ENCODE data around the gene KAT2B. TPM values are rescaled to one million over a fixed set of nuclear protein-coding genes. Genes with fewer than 3 reads are reported as not detected.

KAT2B gene
- total RNA-seq, 4 donors from 2014 or later, result 12.8 to 52.1 (median 35.2) TPM

DNA sequence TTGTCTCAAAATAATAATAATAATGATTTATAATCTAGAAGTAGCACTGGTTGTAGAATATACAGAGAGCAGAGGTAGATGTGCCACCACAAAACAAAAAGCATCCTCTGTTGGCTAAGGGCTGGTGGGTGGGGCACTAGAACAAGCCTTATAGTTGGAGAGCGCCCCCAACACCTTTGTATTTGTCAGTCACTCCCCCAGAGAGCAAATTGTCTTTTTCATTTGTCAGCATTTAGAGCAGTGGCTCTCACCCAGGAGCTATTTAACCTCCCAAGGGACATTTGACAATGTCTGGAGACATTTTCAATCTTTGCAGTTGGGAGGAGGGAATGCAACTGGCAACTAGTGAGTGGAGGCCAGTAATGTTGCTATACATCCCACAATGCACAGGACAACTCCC, 6.3 kb downstream of the KAT2B start:
- TF ChIP-seq POLR2A (IDR thresholded peaks at IDR 0.05), result no peak
- TF ChIP-seq, protein P1, sequence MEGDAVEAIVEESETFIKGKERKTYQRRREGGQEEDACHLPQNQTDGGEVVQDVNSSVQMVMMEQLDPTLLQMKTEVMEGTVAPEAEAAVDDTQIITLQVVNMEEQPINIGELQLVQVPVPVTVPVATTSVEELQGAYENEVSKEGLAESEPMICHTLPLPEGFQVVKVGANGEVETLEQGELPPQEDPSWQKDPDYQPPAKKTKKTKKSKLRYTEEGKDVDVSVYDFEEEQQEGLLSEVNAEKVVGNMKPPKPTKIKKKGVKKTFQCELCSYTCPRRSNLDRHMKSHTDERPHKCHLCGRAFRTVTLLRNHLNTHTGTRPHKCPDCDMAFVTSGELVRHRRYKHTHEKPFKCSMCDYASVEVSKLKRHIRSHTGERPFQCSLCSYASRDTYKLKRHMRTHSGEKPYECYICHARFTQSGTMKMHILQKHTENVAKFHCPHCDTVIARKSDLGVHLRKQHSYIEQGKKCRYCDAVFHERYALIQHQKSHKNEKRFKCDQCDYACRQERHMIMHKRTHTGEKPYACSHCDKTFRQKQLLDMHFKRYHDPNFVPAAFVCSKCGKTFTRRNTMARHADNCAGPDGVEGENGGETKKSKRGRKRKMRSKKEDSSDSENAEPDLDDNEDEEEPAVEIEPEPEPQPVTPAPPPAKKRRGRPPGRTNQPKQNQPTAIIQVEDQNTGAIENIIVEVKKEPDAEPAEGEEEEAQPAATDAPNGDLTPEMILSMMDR (IDR thresholded peaks at IDR 0.05), result no peak
- no peak for DNase-seq
- peak overlapping the region; percentile 51 to 66 for H3K27ac ChIP-seq
- intact Hi-C loops (cut with DNase I; ENCODE audit: low total_unique reads), result loop anchor here (10.0 kb wide), 1 partner anchor 102 kb away; the partner anchor contains the start of gene RAB5A
- H3K36me3 ChIP-seq, result no peaks in the 10 kb centered on the region
- H3K4me3 ChIP-seq, result no peak overlapping the region
- no peaks in the 10 kb centered on the region for H3K9me3 ChIP-seq
- H3K27me3 ChIP-seq, result no peaks in the 10 kb centered on the region
- H3K4me1 ChIP-seq, result peaks cover 0 to 16% of the 10 kb centered on the region in 2 donors

GRCh38 chr3:20047341-20047779, 7.1 kb downstream of the KAT2B start:
- Histone ChIP-seq H3K27me3 (no peaks in the 10 kb centered on the region), H3K4me1 (peaks cover 0 to 9% of the 10 kb centered on the region in 2 donors), H3K36me3 (no peaks in the 10 kb centered on the region), H3K4me3 (no peak overlapping the region), H3K9me3 (no peaks in the 10 kb centered on the region), H3K27ac (peak overlapping the region; percentile 51 to 66)
- no peak for DNase-seq
- TF ChIP-seq, protein P1 (IDR thresholded peaks at IDR 0.05), result no peak
- TF ChIP-seq POLR2A (IDR thresholded peaks at IDR 0.05), result no peak
- intact Hi-C loops (cut with DNase I; ENCODE audit: low total_unique reads), result loop anchor here (10.0 kb wide), 1 partner anchor 103 kb away; the partner anchor contains the start of gene RAB5A

DNA sequence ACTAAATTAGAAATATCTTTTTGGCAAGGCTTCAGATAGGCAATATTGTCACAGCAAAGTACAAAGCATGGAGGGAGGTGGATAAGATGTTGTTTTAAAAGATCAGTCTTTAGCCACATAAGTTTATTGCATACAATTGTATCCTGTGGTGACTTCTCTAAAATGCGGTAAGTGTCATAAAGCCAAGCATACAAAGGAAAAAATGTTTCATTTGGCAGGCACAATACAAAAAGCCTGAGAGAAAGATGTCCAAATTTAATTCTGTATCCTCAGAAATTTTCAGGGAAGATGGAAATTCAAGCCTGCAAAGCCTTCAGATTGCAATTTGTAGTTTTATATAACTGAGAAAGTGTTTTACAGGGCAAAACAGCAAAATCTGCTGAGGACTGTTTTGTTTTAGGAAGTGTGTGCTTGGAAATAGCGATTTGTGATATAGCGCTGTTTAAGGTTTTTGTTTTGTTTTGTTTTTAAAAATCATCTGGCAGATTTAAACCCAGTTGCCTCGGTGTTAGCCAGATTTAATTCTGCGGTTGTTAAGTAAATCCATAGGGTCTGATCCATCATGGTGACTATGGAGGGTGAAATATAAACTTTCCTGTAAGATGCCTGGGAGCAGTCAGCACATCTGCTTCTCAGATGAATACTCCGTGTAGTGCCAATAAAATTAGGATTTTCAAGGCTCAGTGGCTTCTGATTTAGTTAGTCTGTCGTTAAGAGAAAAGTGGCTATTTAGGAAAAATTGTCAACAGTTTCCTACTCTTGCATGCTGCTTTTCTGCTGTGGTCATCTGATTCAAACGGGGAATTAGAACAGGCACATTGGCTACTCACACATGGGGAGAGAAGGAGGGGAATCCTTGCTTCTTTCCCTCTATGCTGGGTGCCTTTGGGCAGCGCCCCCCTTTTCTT, 8.0 kb downstream of the KAT2B start:
- peak overlapping the region; percentile 51 to 66 for H3K27ac ChIP-seq
- intact Hi-C loops (cut with DNase I; ENCODE audit: low total_unique reads), result loop anchor here (10.0 kb wide), 1 partner anchor 103 kb away; the partner anchor contains the start of gene RAB5A
- no peaks in the 10 kb centered on the region for H3K27me3 ChIP-seq
- no peaks in the 10 kb centered on the region for H3K36me3 ChIP-seq
- DNase-seq, result no peak
- H3K9me3 ChIP-seq, result no peaks in the 10 kb centered on the region
- H3K4me3 ChIP-seq, result no peak overlapping the region
- H3K4me1 ChIP-seq, result peaks cover 0 to 6% of the 10 kb centered on the region in 2 donors
- no peak for TF ChIP-seq POLR2A (IDR thresholded peaks at IDR 0.05)

DNA sequence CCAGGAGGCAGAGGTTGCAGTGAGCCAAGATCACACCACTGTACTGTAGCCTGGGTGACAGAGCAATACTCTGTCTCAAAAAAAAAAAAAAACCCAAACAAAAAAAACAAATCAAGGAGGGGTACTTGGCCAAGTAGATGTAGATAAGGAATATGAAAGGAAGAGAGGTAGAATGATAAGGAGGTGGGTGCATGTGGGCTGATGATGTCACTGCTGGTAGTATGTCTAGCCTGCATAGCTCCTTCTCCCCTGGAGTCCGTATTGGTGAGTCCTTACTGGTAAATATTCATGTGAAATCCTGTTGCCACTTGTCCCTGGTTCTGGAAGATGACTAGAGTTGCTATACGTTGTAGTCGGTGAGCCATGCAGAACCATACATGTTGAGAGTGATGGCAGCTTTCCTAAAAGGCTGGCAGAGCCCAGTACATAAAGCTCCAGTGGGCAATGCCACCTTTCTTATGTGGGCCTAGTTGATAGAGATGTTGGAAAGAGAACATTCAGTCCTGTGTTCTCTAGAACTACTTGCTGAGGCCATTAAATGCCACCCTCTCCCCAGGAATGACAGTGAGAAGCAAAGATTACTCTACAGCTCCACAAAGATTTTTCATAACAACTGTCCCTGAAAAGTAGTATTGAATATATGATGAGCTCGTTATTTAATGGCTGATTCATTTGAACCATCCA, 11.0 kb downstream of the KAT2B start:
- H3K36me3 ChIP-seq, result no peaks in the 10 kb centered on the region
- no peaks in the 10 kb centered on the region for H3K4me1 ChIP-seq
- intact Hi-C loops (cut with DNase I; ENCODE audit: low total_unique reads), result no loop called here
- TF ChIP-seq POLR2A (IDR thresholded peaks at IDR 0.05), result no peak
- TF ChIP-seq, protein P1 (IDR thresholded peaks at IDR 0.05), result no peak
- H3K27ac ChIP-seq, result no peak overlapping the region
- H3K27me3 ChIP-seq, result no peaks in the 10 kb centered on the region
- DNase-seq, result no peak
- H3K4me3 ChIP-seq, result no peak overlapping the region
- H3K9me3 ChIP-seq, result no peaks in the 10 kb centered on the region

- intact Hi-C loops (cut with DNase I; ENCODE audit: low total_unique reads), result no loop called here
- no peak overlapping the region for H3K27ac ChIP-seq
- H3K4me1 ChIP-seq, result peaks cover 0 to 7% of the 10 kb centered on the region in 2 donors
Measured at GRCh38 chr3:20052851-20053250, 12.6 kb downstream of the KAT2B start.

More at GRCh38 chr3:20052851-20053250, 12.6 kb downstream of the KAT2B start:
- Histone ChIP-seq H3K4me3 (no peak overlapping the region), H3K9me3 (no peaks in the 10 kb centered on the region), H3K27me3 (no peaks in the 10 kb centered on the region), H3K36me3 (no peaks in the 10 kb centered on the region)
- TF ChIP-seq, protein P1 (IDR thresholded peaks at IDR 0.05), result no peak
- no peak for TF ChIP-seq POLR2A (IDR thresholded peaks at IDR 0.05)
- no peak for DNase-seq

Measured in uterus (tissue), 4 donors.